ENCODE results near the gene NDOR1.

Gene NDOR1

GRCh38 chr9:137221506-137222111 lies 16.1 kb downstream of the NDOR1 start:
- no peak for DNase-seq

DNA sequence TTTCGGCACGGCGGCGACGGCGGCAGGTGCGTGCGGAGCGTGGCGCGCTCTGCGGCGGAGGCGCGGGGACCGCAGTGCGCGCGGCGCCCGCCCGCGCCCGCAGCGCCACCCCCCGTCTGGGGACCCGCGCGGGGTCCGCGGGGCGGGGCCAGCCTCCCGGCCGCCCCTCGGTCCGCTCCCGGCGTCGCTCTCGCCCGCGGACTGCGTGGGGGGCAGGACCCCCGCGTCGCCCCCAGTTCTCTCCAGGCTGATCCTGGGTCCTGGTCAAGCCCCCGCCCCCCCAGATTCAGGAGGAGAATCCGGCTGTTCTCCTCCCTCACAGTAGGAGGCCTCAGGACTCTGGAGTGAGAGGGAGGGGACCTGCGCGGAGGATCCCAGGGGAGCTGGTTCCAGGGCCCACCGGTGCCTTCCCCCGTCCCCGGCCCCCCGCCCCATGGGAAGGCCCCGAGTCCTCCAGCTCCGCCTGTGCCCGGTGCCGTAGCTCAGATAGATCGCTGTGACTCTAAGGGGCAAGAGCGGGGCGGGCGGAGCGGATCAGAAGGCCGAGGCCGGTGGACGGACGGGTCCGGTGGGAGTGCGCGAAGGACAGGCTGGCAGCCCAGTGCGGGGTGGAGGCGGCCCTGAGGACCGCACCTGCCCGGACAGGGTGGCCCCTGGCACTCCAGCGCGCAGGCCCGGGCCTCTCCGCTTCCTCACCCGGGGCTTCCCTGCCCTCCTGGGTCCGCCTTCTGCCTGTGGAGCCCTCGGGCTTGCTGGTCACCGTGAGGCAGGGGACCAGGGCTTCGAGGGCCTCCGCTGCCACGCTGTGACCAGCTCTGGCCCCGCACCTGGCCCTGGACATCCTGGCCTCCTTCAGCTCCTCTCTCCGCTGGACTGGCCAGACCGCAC lies 16.9 kb downstream of the NDOR1 start, which contains the start of gene RNF208:
Gene RNF208, minus strand, starts transcription at position 51 of the 888 bp plus-strand sequence. CDS start 1,028 bp downstream, outside the sequence.
- no peak for DNase-seq

DNA sequence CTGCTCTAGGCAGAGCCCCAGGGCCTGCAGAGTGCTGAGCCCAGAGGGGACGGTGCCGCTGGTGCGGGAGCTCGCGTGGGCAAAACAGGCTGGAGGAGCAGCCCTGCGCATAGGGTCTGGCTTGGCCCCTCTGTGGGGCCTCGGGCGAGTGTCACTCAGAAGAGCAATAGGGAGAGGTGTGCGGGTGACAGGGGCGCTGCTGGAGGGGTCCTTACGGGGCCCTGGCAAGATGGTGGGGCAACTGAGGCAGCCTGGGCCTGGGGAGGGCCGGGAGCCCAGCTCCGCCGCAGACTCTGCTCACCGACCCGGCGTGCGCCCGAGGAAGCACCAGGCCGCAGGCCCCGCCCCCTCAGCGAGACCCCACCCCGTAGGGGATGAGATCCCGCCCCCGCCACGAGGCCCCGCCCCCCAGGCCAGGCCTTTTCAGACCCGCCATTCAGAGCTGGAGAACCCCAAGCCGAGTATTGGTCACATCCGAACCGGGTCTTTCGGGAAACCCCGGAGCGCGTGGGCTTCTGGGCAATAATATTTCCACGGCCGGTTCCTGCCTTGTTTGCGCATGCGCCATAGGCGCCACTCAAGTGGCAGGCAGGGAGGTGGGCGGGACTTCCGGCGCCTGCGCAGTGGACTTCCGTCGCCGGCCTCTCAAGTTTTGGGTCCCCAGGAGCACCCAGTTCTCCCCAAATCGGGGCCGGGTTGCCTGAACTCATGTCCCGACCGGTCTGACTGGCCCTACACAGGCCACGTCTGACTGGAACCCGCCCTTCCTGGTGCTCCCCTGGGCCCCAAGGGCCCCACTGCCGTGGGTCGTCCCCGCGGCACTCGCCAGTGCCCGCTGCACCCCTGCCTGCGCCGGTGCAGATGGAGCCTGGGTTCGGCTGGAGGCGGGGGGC lies 17.8 kb downstream of the NDOR1 start:
- peak; percentile 98 to 99 for DNase-seq

- no peak for DNase-seq
These were observed 19.6 kb downstream of the NDOR1 start, which contains the start of gene CYSRT1 for GRCh38 chr9:137224830-137225694. TSS of gene CYSRT1 (plus strand) at chr9:137225174. CDS start at chr9:137225622, 448 bp downstream.

GRCh38 chr9:137225699-137226331 lies 20.3 kb downstream of the NDOR1 start:
- no peak for DNase-seq

GRCh38 chr9:137226338-137227053 lies 21.0 kb downstream of the NDOR1 start:
- no peak for DNase-seq

GRCh38 chr9:137227054-137227852 lies 21.8 kb downstream of the NDOR1 start, which contains the start of gene RNF224:
TSS of gene RNF224 (plus strand) at chr9:137227502. CDS start at chr9:137228336, 834 bp downstream.
- peak; percentile 78 to 79 for DNase-seq

- DNase-seq = no peak
These were observed 22.5 kb downstream of the NDOR1 start for GRCh38 chr9:137227853-137228505.

DNA sequence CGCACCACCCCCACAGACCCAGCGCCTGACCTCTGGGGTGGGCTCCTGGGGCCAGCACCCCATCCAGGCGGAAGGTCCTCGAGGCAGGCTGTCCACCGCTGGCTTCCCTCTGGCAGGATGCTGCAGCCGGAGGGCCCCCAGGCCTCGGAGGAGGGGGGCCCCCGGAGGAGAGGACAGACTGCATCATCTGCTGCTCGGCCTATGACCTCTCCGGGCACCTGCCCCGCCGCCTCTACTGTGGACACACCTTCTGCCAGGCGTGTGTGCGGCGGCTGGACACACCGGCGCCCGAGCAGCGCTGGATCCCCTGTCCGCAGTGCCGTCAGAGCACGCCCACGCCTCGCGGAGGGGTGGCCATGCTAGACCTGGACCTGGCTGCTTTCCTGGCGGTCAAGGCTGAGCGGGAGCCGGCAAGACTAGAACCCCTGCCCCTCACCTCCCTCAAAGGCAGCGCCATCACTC lies 23.0 kb downstream of the NDOR1 start:
- DNase-seq = no peak

- no peak for DNase-seq
These were observed 23.7 kb downstream of the NDOR1 start for GRCh38 chr9:137228968-137229896.

- DNase-seq = no peak
These were observed 24.6 kb downstream of the NDOR1 start for GRCh38 chr9:137229903-137230704.

GRCh38 chr9:137230705-137231371 lies 25.3 kb downstream of the NDOR1 start, which contains the start of gene SLC34A3:
TSS of gene SLC34A3 (plus strand) at chr9:137230901. CDS start at chr9:137231703, 802 bp downstream.
- no peak for DNase-seq

DNA sequence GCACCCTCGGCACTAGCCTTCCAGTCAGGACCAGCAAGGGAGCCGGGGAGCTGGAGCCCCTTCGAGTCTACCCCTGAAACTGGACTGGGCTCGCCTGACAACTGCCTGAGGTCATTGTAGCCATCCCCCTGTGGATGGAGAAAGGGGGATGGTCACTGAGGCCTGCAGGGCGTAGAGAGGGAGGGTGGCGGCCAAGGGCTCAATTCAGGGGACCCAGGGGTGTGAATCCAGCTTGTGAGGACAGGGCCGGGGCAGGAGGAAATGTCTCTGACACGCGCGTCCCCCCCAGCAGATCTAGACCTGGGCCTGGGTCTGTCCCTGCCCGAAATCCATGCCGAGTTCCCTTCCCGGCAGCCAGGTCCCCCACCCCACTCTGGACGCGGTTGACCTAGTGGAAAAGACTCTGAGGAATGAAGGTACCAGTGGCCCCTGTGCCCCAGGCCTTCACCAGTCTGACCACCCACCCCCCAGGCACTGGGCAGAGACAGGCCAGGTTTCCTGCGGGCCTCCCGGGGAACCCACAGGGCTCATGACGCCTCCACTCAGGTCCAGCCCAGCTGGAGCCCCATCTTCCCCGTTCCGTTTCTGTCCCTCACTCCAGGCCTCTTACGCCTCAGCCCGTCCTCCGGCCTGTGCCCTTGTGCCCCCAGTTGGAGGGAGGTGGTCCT lies 26.0 kb downstream of the NDOR1 start:
- no peak for DNase-seq

GRCh38 chr9:137232101-137232500 lies 26.6 kb downstream of the NDOR1 start:
- DNase-seq = no peak

DNA sequence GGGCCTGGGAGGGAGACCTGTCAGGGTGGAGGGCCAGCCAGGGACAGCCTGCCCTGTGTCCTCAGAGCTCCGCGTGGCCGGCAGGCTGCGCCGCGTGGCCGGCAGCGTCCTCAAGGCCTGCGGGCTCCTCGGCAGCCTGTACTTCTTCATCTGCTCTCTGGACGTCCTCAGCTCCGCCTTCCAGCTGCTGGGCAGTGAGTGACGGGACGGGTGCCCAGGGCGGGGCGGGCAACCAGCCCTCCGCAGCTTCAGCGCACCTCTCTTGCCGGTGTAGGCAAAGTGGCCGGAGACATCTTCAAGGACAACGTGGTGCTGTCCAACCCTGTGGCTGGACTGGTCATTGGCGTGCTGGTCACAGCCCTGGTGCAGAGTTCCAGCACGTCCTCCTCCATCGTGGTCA lies 27.0 kb downstream of the NDOR1 start:
- DNase-seq = no peak
